GM21367 (cell line): ENCODE data around the gene MYOD1.

Experiments
- ATAC-seq: cut with Tn5 transposase; IDR thresholded peaks from one replicate; pipeline ENCODE4 v1.9.1; 2021; ENCODE audit not compliant: unreplicated experiment

MYOD1 gene

GRCh38 chr11:17700991-17701390, 18.4 kb upstream of the MYOD1 start:
- no peak for ATAC-seq

GRCh38 chr11:17702876-17703275, 16.5 kb upstream of the MYOD1 start:
- ATAC-seq, result no peak

GRCh38 chr11:17703951-17704350, 15.4 kb upstream of the MYOD1 start:
- no peak for ATAC-seq

GRCh38 chr11:17707830-17708229, 11.5 kb upstream of the MYOD1 start:
- no peak for ATAC-seq

- no peak for ATAC-seq
Measured at GRCh38 chr11:17711836-17712235, 7.5 kb upstream of the MYOD1 start.

GRCh38 chr11:17713851-17714250, 5.5 kb upstream of the MYOD1 start:
- ATAC-seq, result no peak

- no peak for ATAC-seq
Measured at GRCh38 chr11:17714356-17714854, 5.0 kb upstream of the MYOD1 start.

- ATAC-seq, result no peak
Measured at GRCh38 chr11:17714870-17715269, 4.5 kb upstream of the MYOD1 start.

- no peak for ATAC-seq
Measured at GRCh38 chr11:17716807-17717206, 2.6 kb upstream of the MYOD1 start.

GRCh38 chr11:17718015-17718414, 1.4 kb upstream of the MYOD1 start:
- ATAC-seq, result no peak

GRCh38 chr11:17718510-17718962, 835 bp upstream of the MYOD1 start:
- no peak for ATAC-seq

GRCh38 chr11:17719938-17720795, 796 bp downstream of the MYOD1 start:
- ATAC-seq, result no peak

- no peak for ATAC-seq
Measured at GRCh38 chr11:17720796-17721171, 1.4 kb downstream of the MYOD1 start.

GRCh38 chr11:17721242-17721999, 2.0 kb downstream of the MYOD1 start:
- ATAC-seq, result no peak

GRCh38 chr11:17722000-17722643, 2.8 kb downstream of the MYOD1 start:
- no peak for ATAC-seq

- ATAC-seq, result no peak
Measured at GRCh38 chr11:17724020-17724908, 4.9 kb downstream of the MYOD1 start.

GRCh38 chr11:17725174-17725573, 5.8 kb downstream of the MYOD1 start:
- no peak for ATAC-seq

- no peak for ATAC-seq
Measured at GRCh38 chr11:17730137-17730536, 10.8 kb downstream of the MYOD1 start.

- ATAC-seq, result peak; percentile 78
Measured at GRCh38 chr11:17730608-17731462, 11.5 kb downstream of the MYOD1 start.

- no peak for ATAC-seq
Measured at GRCh38 chr11:17733261-17733660, 13.9 kb downstream of the MYOD1 start.
